ENCODE data around the gene GNAQ.

Gene GNAQ

GRCh38 chr9:78003730-78004129 is 27.9 kb downstream of the GNAQ start:
- DNase-seq (ENCODE audit: low read depth) = no peak

- no peak for DNase-seq (ENCODE audit: low read depth)
These were observed 29.5 kb downstream of the GNAQ start for GRCh38 chr9:78001946-78002731.

GRCh38 chr9:78000221-78000620 is 31.4 kb downstream of the GNAQ start:
- no peak for DNase-seq (ENCODE audit: low read depth)

GRCh38 chr9:77999231-77999631 is 32.4 kb downstream of the GNAQ start:
- DNase-seq (ENCODE audit: low read depth) = no peak

- no peak for DNase-seq (ENCODE audit: low read depth)
These were observed 33.9 kb downstream of the GNAQ start for GRCh38 chr9:77997611-77998284.

GRCh38 chr9:77996696-77997095 is 34.9 kb downstream of the GNAQ start:
- no peak for DNase-seq (ENCODE audit: low read depth)

- no peak for DNase-seq (ENCODE audit: low read depth)
These were observed 40.4 kb downstream of the GNAQ start for GRCh38 chr9:77991191-77991590.

- no peak for DNase-seq (ENCODE audit: low read depth)
These were observed 41.7 kb downstream of the GNAQ start for GRCh38 chr9:77989909-77990308.

- DNase-seq (ENCODE audit: low read depth) = no peak
These were observed 42.2 kb downstream of the GNAQ start for GRCh38 chr9:77989458-77989857.

- DNase-seq (ENCODE audit: low read depth) = no peak
These were observed 43.0 kb downstream of the GNAQ start for GRCh38 chr9:77988630-77989029.

GRCh38 chr9:77987880-77988525 is 43.6 kb downstream of the GNAQ start:
- DNase-seq (ENCODE audit: low read depth) = no peak

- DNase-seq (ENCODE audit: low read depth) = no peak
These were observed 44.4 kb downstream of the GNAQ start for GRCh38 chr9:77987081-77987656.

- no peak for DNase-seq (ENCODE audit: low read depth)
These were observed 45.6 kb downstream of the GNAQ start for GRCh38 chr9:77985996-77986395.

- no peak for DNase-seq (ENCODE audit: low read depth)
These were observed 48.3 kb downstream of the GNAQ start for GRCh38 chr9:77983320-77983662.

GRCh38 chr9:77982581-77983319 is 48.9 kb downstream of the GNAQ start:
- no peak for DNase-seq (ENCODE audit: low read depth)

GRCh38 chr9:77981907-77982306 is 49.7 kb downstream of the GNAQ start:
- no peak for DNase-seq (ENCODE audit: low read depth)

- DNase-seq (ENCODE audit: low read depth) = no peak
These were observed 50.3 kb downstream of the GNAQ start for GRCh38 chr9:77981332-77981731.

- DNase-seq (ENCODE audit: low read depth) = peak; percentile 5
These were observed 51.0 kb downstream of the GNAQ start for GRCh38 chr9:77980622-77981021.

GRCh38 chr9:77978086-77978781 is 53.4 kb downstream of the GNAQ start:
- no peak for DNase-seq (ENCODE audit: low read depth)

- DNase-seq (ENCODE audit: low read depth) = peak; percentile 62
These were observed 54.4 kb downstream of the GNAQ start for GRCh38 chr9:77977210-77977611.

- DNase-seq (ENCODE audit: low read depth) = no peak
These were observed 55.8 kb downstream of the GNAQ start for GRCh38 chr9:77975806-77976205.

- no peak for DNase-seq (ENCODE audit: low read depth)
These were observed 56.6 kb downstream of the GNAQ start for GRCh38 chr9:77975036-77975435.

Data from fibroblast of the conjunctiva (primary cell).